Chondrocyte (in vitro differentiated cells): ENCODE measurements around the gene TMEM63B. TPM values are rescaled to one million over a fixed set of nuclear protein-coding genes. Genes with fewer than 3 reads are reported as not detected.

Experiments
- DNase-seq: peaks from one replicate; pipeline ENCODE4 v3.0.0; 2021; ENCODE audit warnings: mixed read lengths, low spot score
- H3K27ac Mint-ChIP-seq: one replicate; pipeline ENCODE4 v1.8.0; 2021; ENCODE audit warnings: mild to moderate bottlenecking, moderate library complexity, mixed read lengths; ENCODE audit not compliant: unreplicated experiment
- H3K27me3 Mint-ChIP-seq: 2 replicates; pipeline ENCODE4 v1.8.0; 2021; ENCODE audit warnings: low read depth, mixed read lengths
- H3K36me3 Mint-ChIP-seq: 2 replicates; pipeline ENCODE4 v1.8.0; 2021; ENCODE audit warnings: low read depth, mixed read lengths
- H3K4me1 Mint-ChIP-seq: 2 replicates; pipeline ENCODE4 v1.8.0; 2021; ENCODE audit warnings: low read depth, mild to moderate bottlenecking, mixed read lengths
- H3K4me3 Mint-ChIP-seq: one replicate; pipeline ENCODE4 v1.8.0; 2021; ENCODE audit warnings: mild to moderate bottlenecking, moderate library complexity, mixed read lengths; ENCODE audit not compliant: unreplicated experiment
- H3K9me3 Mint-ChIP-seq: 2 replicates; pipeline ENCODE4 v1.8.0; 2021; ENCODE audit warnings: low read depth, mixed read lengths
- total RNA-seq: library from RNA; stranded (reverse); gene quantifications from 3 replicates; pipeline ENCODE4 v1.2.1, GENCODE V29; 2021
- TF ChIP-seq, protein P1 (sequence below): fragments of 200-600 bp; sonication (generic); IDR thresholded peaks from 2 replicates; pipeline ENCODE4 v1.5.0; 2021; ENCODE audit warnings: antibody characterized with exemption, mild to moderate bottlenecking, moderate library complexity

Gene TMEM63B
- total RNA-seq, 1 donor from 2014 or later = 40.7 TPM

DNA sequence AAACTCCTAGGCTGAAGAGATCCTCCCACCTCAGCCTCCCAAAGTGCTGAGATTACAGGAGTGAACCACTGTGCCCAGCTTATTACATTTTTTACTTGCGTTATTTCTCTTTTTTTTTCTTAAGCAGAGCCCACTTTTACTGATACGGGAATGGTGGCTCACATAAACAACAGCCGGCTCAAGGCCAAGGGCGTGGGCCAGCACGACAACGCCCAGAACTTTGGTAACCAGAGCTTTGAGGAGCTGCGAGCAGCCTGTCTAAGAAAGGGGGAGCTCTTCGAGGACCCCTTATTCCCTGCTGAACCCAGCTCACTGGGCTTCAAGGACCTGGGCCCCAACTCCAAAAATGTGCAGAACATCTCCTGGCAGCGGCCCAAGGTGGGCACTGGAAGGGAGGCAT, 41.8 kb downstream of the TMEM63B start:
- H3K27me3 Mint-ChIP-seq = peaks cover 22% of the 10 kb centered on the region
- no peak for DNase-seq
- TF ChIP-seq, protein P1, sequence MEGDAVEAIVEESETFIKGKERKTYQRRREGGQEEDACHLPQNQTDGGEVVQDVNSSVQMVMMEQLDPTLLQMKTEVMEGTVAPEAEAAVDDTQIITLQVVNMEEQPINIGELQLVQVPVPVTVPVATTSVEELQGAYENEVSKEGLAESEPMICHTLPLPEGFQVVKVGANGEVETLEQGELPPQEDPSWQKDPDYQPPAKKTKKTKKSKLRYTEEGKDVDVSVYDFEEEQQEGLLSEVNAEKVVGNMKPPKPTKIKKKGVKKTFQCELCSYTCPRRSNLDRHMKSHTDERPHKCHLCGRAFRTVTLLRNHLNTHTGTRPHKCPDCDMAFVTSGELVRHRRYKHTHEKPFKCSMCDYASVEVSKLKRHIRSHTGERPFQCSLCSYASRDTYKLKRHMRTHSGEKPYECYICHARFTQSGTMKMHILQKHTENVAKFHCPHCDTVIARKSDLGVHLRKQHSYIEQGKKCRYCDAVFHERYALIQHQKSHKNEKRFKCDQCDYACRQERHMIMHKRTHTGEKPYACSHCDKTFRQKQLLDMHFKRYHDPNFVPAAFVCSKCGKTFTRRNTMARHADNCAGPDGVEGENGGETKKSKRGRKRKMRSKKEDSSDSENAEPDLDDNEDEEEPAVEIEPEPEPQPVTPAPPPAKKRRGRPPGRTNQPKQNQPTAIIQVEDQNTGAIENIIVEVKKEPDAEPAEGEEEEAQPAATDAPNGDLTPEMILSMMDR = no peak
- no peak overlapping the region for H3K4me3 Mint-ChIP-seq
- H3K36me3 Mint-ChIP-seq = no peaks in the 10 kb centered on the region
- H3K27ac Mint-ChIP-seq = no peak overlapping the region
- peaks cover 13% of the 10 kb centered on the region for H3K4me1 Mint-ChIP-seq
- no peaks in the 10 kb centered on the region for H3K9me3 Mint-ChIP-seq

DNA sequence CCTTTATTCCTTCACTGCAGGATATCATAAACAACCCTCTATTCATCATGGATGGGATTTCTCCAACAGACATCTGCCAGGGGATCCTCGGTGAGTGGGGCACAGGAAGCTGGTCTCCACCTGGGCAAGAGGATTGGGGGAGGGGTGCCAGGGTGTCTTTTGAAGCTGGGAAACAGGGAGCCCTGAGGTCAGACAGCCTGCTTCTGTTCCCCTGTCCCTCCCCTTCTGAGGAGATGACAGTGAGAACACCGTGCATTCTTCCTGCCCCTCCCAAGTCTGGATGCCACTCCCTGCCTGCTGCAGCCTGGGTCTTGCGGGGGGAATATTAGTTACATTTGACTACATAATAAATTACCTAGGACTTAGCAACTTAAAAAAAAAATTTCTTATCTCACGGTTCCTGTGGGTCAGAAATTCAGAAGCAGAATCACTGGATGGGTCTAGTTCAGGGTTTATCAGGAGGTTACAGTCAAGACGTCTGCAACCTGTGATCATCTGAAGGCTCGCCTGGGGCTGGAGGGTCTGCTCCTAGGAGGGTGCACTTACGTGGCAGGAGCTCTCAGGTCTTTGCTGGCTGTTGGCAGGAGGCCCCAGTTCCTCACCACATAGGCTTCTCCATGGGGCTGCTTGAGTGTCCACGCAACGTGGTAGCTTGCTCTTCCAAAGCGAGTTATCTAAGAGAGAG, 42.7 kb downstream of the TMEM63B start:
- Mint-ChIP-seq H3K27me3 (peaks cover 17% of the 10 kb centered on the region), H3K9me3 (no peaks in the 10 kb centered on the region), H3K36me3 (no peaks in the 10 kb centered on the region), H3K4me3 (no peak overlapping the region), H3K27ac (no peak overlapping the region), H3K4me1 (peaks cover 13% of the 10 kb centered on the region)
- TF ChIP-seq, protein P1 = no peak
- DNase-seq = no peak

DNA sequence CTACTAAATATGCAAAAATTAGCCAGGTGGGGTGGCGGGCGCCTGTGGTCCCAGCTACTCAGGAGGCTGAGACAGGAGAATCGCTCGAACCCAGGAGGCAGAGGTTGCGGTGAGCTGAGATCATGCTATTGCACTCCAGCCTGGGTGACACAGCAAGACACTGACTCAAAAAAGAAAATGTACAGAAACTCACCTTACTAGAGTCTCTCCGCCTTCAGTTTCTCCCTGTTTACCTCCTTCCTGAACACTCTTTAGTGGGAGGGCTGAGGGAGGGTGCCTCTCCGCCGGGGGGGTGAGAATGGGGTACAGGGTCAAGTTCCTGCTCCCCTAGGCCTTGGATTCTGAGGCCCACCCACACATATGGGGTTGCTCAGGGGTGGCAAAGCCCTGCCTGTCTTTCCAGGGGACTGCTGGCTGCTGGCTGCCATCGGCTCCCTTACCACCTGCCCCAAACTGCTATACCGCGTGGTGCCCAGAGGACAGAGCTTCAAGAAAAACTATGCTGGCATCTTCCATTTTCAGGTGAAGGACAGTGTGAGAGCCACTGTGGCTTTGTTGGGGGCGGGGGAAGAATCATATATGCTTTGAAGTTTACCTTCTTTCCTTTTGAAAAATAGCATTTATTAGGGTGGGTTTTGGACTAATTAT, 44.7 kb downstream of the TMEM63B start:
- no peak overlapping the region for H3K27ac Mint-ChIP-seq
- no peaks in the 10 kb centered on the region for H3K36me3 Mint-ChIP-seq
- peaks cover 7% of the 10 kb centered on the region for H3K27me3 Mint-ChIP-seq
- no peaks in the 10 kb centered on the region for H3K9me3 Mint-ChIP-seq
- DNase-seq = no peak
- H3K4me3 Mint-ChIP-seq = no peak overlapping the region
- H3K4me1 Mint-ChIP-seq = peaks cover 15% of the 10 kb centered on the region
- TF ChIP-seq, protein P1 = no peak

DNA sequence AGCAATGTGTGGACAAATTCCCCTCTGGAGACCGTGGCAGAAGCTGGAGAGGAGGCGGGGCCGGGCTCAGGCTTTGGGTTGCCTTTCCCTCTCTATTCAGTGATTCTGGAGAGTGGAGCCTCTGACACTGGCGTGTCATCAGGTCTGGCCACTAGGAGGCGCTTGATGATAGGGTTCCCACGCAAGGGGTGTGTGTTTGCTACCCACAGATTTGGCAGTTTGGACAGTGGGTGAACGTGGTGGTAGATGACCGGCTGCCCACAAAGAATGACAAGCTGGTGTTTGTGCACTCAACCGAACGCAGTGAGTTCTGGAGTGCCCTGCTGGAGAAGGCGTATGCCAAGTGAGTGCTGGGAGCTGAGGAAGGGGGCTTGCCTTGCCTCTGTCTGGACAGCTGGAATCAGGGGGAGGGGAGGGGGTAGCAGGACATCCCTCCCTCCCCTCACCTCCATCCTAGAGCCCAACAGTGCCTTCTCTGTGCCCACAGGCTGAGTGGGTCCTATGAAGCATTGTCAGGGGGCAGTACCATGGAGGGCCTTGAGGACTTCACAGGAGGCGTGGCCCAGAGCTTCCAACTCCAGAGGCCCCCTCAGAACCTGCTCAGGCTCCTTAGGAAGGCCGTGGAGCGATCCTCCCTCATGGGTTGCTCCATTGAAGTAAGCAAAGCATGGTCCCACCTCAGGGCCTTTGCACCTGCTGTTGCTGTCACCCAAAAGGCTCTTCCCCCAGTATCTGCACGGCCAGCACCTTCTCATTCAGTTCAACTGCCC, 45.6 kb downstream of the TMEM63B start:
- H3K4me3 Mint-ChIP-seq = no peak overlapping the region
- H3K27ac Mint-ChIP-seq = no peak overlapping the region
- H3K27me3 Mint-ChIP-seq = peaks cover 7% of the 10 kb centered on the region
- TF ChIP-seq, protein P1 = peak; percentile 94
- peaks cover 24% of the 10 kb centered on the region for H3K4me1 Mint-ChIP-seq
- no peaks in the 10 kb centered on the region for H3K36me3 Mint-ChIP-seq
- no peaks in the 10 kb centered on the region for H3K9me3 Mint-ChIP-seq
- DNase-seq = no peak

DNA sequence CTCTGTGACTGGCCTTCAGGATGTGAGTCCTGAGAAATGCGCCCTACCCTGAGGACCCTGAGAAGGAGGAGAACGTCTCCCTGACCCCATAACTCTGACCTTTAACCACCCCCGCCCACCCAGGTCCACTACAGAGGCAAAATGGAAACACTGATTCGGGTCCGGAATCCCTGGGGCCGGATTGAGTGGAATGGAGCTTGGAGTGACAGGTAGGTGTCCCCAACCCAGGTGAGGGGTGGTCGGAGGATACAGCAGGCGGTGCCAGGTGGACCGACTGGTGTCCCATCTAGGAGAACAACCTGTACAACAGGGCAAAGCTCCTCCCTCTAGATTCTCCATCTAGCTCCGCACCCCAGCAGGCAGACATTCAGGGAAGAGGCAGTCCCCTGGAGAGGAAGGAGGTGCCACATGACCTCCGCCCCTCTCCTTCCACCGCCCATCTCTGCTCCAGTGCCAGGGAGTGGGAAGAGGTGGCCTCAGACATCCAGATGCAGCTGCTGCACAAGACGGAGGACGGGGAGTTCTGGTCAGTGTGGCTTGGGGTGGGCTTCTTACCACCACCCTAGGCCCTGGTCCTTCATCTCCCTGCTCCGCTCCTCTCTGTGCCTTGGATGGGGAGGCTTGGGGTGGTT, 48.9 kb downstream of the TMEM63B start:
- Mint-ChIP-seq H3K4me1 (peaks cover 37% of the 10 kb centered on the region), H3K36me3 (no peaks in the 10 kb centered on the region), H3K27me3 (no peaks in the 10 kb centered on the region), H3K4me3 (no peak overlapping the region), H3K9me3 (no peaks in the 10 kb centered on the region), H3K27ac (no peak overlapping the region)
- TF ChIP-seq, protein P1 = no peak
- no peak for DNase-seq
